ENCODE data around the gene SPECC1.
"Not testable (repeated sequence)": the region's sequence is repeated elsewhere in the genome, so short reads cannot be mapped to it uniquely, and the experiment has no call there.

SPECC1 gene

DNA sequence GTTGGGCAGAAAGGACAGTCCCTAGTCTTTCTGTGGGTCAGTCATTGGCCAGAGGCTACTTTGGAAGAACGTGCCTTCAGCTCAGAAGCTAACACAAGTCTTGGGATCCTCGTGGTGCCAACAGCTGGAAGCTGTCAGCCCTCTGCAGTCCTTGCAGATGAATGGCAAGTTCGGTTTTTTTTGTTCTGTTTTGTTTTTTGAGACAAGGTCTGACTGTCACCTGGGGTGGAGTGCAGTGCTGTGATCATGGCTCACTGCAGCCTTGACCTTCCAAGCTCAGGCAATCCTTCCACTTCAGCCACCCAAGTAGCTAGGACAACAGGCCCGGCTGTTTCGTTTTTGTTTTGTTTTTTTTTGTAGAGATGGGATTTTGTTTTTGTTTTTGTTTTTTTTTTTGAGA, 149.4 kb downstream of the SPECC1 start:
- no peak for DNase-seq (ENCODE audit: extremely low read depth in 1 of 2, low read depth in 1 of 2)

DNA sequence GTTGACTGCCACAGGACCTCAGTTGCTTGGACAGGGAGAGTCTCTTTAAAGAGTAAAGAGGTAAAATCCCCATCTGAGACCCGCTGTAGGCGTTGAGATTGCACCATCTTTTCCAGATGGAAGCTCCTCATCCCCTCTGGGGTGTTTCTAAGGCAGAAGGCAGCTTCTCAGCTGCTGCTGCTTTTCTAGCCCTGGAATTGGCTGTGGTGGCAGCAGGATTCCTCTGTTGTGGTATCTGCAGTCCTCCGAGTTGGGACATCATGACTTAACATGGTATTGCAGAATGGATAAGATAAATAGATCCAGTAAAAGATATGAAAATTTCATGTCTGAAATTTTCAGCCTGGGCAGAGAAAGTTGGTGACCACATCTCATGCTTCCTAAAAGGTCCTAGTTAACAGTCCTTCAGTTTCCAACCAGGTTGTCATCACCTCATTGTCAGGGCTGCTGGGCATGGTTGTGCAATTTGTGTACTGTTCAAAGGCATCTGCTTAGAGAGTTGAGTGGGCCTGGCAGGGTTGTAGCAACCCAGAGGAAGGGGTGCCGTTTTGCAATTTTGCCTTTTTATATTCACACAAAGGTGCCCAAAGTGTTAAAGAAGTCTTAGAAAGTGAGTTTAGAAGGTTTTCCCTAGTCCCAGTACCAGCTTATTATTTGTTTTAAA, 150.4 kb downstream of the SPECC1 start:
- DNase-seq (ENCODE audit: extremely low read depth in 1 of 2, low read depth in 1 of 2), result no peak

DNA sequence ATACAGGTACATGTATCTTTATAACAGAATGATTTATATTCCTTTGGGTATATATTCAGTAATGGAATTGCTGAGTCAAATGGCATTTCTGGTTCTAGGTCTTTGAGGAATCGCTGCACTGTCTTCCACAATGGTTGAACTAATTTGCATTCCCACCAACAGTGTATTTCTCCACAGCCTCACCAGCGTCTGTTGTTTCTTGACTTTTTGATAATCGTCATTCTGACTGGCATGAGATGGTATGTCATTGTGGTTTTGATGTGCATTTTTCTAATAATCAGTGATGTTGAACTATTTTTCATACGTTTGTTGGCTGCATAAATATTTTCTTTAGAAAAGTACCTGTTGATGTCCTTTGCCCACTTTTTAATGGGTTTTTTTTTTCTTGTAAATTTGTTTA, 156.4 kb downstream of the SPECC1 start:
- not testable (repeated sequence) for DNase-seq (ENCODE audit: extremely low read depth in 1 of 2, low read depth in 1 of 2)

GRCh38 chr17:20170085-20170484, 160.9 kb downstream of the SPECC1 start:
- DNase-seq (ENCODE audit: extremely low read depth in 1 of 2, low read depth in 1 of 2), result no peak

GRCh38 chr17:20171741-20172365, 162.7 kb downstream of the SPECC1 start:
- no peak for DNase-seq (ENCODE audit: extremely low read depth in 1 of 2, low read depth in 1 of 2)

GRCh38 chr17:20172376-20172775, 163.2 kb downstream of the SPECC1 start:
- DNase-seq (ENCODE audit: extremely low read depth in 1 of 2, low read depth in 1 of 2), result no peak

GRCh38 chr17:20173091-20173490, 163.9 kb downstream of the SPECC1 start:
- no peak for DNase-seq (ENCODE audit: extremely low read depth in 1 of 2, low read depth in 1 of 2)

GRCh38 chr17:20174588-20175265, 165.6 kb downstream of the SPECC1 start:
- no peak for DNase-seq (ENCODE audit: extremely low read depth in 1 of 2, low read depth in 1 of 2)

DNA sequence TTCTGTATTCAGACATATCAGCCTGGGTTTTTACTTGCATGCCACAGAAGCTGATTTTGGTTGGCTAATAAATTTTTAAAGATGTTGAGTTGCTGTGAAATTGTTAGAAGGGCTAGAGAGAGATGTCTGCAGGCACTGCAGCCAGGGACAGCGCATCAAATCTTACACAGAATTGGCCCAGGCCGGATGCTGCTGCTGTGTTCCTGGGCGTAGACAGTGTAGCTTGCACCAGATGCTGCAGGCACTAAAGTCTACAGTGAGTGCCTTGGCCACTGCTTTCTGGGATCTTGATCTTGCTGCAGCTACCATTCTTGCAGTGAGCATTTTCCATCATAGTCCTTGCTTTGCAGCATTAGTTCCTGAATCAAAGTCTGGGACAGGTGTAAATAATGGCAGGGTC, 169.9 kb downstream of the SPECC1 start:
- DNase-seq (ENCODE audit: extremely low read depth in 1 of 2, low read depth in 1 of 2), result no peak

- no peak for DNase-seq (ENCODE audit: extremely low read depth in 1 of 2, low read depth in 1 of 2)
These were observed 171.5 kb downstream of the SPECC1 start for GRCh38 chr17:20180661-20181060.

GRCh38 chr17:20184181-20184580, 175.0 kb downstream of the SPECC1 start:
- no peak for DNase-seq (ENCODE audit: extremely low read depth in 1 of 2, low read depth in 1 of 2)

DNA sequence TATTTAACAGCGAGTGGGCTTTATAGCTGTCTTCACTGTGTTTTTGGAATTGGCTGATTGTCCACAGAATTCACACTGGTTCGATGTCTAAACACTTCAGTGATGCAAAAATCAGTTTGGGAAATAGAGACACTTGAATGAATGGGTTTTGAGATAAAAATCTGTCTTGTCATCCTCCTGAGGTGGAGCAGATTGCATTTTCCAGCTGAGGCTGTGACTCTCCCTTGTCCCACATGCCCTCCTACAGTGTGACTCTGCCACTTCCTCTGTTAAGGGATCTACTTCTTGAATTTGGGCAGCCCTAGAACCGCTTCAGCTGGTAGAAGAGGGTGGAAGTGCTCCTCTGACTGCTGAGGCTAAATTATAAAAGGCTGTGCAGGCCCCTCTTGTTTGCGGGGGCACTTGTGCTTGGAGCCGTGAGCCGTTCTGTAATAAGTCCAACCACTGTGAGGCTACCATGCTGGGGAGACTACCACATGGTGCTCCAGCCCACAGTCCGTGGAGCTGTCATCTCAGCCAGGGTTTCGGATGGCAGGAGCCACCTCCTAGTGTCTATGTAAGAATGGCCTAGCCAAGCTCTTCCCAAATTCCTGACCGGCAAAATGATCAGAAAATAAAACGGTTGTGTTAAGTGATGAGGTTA, 175.9 kb downstream of the SPECC1 start:
- no peak for DNase-seq (ENCODE audit: extremely low read depth in 1 of 2, low read depth in 1 of 2)

DNA sequence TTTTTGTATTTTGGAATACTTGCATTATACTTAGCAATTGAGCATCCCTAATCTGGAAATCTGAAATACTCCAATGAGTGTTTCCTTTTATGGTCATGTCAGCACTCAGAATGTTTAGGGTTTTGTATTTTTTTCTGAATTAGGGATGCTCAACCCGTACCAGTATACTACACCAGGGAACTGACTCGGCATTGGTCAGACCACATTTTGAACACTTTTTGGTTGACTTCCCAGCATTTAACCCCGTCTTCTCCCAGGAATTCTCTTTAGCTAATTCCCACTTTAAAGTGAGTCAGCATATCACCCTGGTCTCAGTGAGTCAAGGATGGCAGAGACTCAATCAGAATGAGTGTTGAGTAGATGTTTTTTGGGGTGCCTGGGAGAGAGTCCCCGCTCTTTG, 177.9 kb downstream of the SPECC1 start:
- DNase-seq (ENCODE audit: extremely low read depth in 1 of 2, low read depth in 1 of 2), result no peak

GRCh38 chr17:20189302-20189701, 180.1 kb downstream of the SPECC1 start:
- DNase-seq (ENCODE audit: extremely low read depth in 1 of 2, low read depth in 1 of 2), result no peak

GRCh38 chr17:20189979-20190378, 180.8 kb downstream of the SPECC1 start:
- DNase-seq (ENCODE audit: extremely low read depth in 1 of 2, low read depth in 1 of 2), result no peak

DNA sequence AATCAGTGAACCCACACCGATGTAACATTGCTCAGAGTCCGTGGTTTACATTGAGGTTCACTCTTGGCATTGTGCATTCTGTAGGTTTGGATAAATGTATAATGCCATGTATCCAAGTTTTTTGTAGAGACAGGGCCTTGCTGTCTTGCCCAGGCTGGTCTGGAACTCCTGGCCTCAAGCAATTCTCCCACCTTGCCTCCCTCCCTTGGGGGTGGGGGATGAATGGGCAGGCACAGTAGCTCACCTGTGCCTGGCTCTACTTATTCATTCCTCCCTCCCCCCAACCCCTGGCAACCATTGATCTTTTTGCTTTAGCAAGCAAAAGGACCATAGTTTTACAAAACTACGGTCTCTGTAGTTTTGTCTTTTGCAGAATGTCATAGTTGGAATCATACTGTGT, 181.4 kb downstream of the SPECC1 start:
- no peak for DNase-seq (ENCODE audit: extremely low read depth in 1 of 2, low read depth in 1 of 2)

DNA sequence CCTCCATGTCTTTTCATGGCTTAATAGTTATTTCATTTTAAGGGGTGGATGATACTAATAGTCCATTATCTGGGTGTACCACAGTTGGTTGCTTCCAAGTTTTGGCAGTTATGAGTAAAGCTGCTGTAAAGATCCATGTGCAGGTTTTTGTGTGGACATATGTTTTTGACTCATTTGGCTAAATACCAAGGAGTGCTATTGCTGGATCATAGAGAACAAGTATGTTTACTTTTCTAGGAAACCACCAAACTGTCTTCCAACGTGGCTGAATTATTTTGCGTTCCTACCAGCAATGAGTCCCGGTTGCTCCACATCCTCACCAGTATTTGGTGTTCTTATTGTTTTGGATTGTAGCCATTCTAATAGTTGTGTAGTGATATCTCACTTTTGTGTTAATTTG, 181.9 kb downstream of the SPECC1 start:
- no peak for DNase-seq (ENCODE audit: extremely low read depth in 1 of 2, low read depth in 1 of 2)

- not testable (repeated sequence) for DNase-seq (ENCODE audit: extremely low read depth in 1 of 2, low read depth in 1 of 2)
These were observed 187.1 kb downstream of the SPECC1 start for GRCh38 chr17:20196286-20196685.

DNA sequence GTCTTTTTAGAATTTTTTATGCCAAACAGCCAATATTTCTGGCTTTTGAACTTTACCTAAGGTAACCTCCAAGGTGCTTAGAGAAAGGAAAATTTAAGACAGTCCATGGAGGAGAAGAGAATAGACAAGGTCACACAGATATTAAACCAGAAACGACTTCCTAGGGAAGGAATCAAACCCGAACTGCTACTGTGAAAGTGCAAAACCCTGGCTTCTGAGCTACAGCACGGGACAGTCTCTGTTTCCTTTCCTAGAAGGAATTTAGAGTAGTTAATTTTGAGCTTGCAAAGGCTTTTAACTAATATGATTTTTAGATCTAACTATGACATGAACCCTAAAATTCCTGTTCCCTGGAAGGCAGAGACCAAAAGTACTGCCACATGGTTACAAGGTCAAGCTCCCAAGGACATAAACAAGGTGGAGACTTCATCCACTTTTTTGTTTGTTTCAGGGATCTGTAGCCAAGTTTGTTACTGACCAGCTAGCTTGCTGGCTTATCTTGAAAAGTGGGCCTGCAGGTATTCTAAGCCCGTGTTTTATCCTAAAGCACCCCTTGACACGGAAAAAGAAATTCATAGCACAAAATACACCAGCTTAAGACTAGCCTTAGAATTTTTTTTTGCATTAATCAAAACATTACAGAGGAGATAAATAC, 188.2 kb downstream of the SPECC1 start:
- no peak for DNase-seq (ENCODE audit: extremely low read depth in 1 of 2, low read depth in 1 of 2)

GRCh38 chr17:20200016-20200795, 191.0 kb downstream of the SPECC1 start:
- DNase-seq (ENCODE audit: extremely low read depth in 1 of 2, low read depth in 1 of 2), result no peak

All from activated CD8-positive, alpha-beta memory T cell treated with anti-CD3 and anti-CD28 coated beads for 1 hour (primary cell).